ENCODE measurements around the gene LY6G6C.

Gene LY6G6C

GRCh38 chr6:31676904-31677303 lies 44.6 kb downstream of the LY6G6C start:
- DNase-seq: no peak

- DNase-seq: no peak
Observed at GRCh38 chr6:31676322-31676903, 45.1 kb downstream of the LY6G6C start.

- DNase-seq: no peak
Observed at GRCh38 chr6:31669676-31670075, 51.9 kb downstream of the LY6G6C start, which contains the start of gene LY6G5B. LY6G5B (plus strand) TSS chr6:31669976; CDS start chr6:31670951, 975 bp downstream.
